Liver (tissue), 3 donors: Measurements from ENCODE around the gene GIMAP1.

Experiments
- CTCF ChIP-seq: fragments of 150-350 bp; IDR thresholded peaks from 2 replicates; pipeline ENCODE4 v1.5.1; 2017; ENCODE audit warnings: improper control_type of control experiment, low read depth, low read length; ENCODE audit not compliant: missing input control
- EGR1 ChIP-seq, 2 donors: IDR thresholded peaks; 2 replicates each; pipeline ENCODE4 v1.6.1; 2016 to 2018; ENCODE audit warnings: antibody characterized with exemption in 2 of 2, low read depth in 2 of 2
- GABPA ChIP-seq, 2 donors: IDR thresholded peaks in 1 of 2; conservative IDR thresholded peaks in 1 of 2; 2 replicates each; pipeline ENCODE4 v1.6.1; 2016; ENCODE audit warnings: antibody characterized with exemption in 2 of 2, mild to moderate bottlenecking in 1 of 2, moderate library complexity in 1 of 2
- JUND ChIP-seq, 2 donors: IDR thresholded peaks; 2 replicates each; pipeline ENCODE4 v1.6.1; 2016; ENCODE audit warnings: antibody characterized with exemption in 2 of 2
- MAX ChIP-seq: IDR thresholded peaks from 2 replicates; pipeline ENCODE4 v1.6.1; 2016; ENCODE audit warnings: antibody characterized with exemption
- NR2F2 ChIP-seq: IDR thresholded peaks from 2 replicates; pipeline ENCODE4 v1.6.1; 2016; ENCODE audit warnings: antibody characterized with exemption
- RAD21 ChIP-seq, 2 donors: IDR thresholded peaks; 2 replicates each; pipeline ENCODE4 v1.6.1; 2016; ENCODE audit warnings: antibody characterized with exemption in 2 of 2, mild to moderate bottlenecking in 2 of 2
- RXRA ChIP-seq, 2 donors: IDR thresholded peaks; 2 replicates each; pipeline ENCODE4 v1.6.1; 2017 to 2018; ENCODE audit warnings: antibody characterized with exemption in 2 of 2, mild to moderate bottlenecking in 1 of 2
- SP1 ChIP-seq: IDR thresholded peaks from 2 replicates; pipeline ENCODE4 v1.6.1; 2018; ENCODE audit warnings: antibody characterized with exemption, mild to moderate bottlenecking
- TAF1 ChIP-seq: conservative IDR thresholded peaks from 2 replicates; pipeline ENCODE4 v1.6.1; 2016; ENCODE audit warnings: antibody characterized with exemption, mild to moderate bottlenecking
- YY1 ChIP-seq: IDR thresholded peaks from 2 replicates; pipeline ENCODE4 v1.6.1; 2016; ENCODE audit warnings: antibody characterized with exemption, mild to moderate bottlenecking
- ZBTB33 ChIP-seq: IDR thresholded peaks from 2 replicates; pipeline ENCODE4 v1.6.1; 2016; ENCODE audit warnings: antibody characterized with exemption
- TF ChIP-seq, protein P1 (sequence below): IDR thresholded peaks from 2 replicates; pipeline ENCODE4 v1.6.1; 2016; ENCODE audit warnings: antibody characterized with exemption, mild to moderate bottlenecking
- donor health status: healthy.
- donor health status: healthy.

DNA sequence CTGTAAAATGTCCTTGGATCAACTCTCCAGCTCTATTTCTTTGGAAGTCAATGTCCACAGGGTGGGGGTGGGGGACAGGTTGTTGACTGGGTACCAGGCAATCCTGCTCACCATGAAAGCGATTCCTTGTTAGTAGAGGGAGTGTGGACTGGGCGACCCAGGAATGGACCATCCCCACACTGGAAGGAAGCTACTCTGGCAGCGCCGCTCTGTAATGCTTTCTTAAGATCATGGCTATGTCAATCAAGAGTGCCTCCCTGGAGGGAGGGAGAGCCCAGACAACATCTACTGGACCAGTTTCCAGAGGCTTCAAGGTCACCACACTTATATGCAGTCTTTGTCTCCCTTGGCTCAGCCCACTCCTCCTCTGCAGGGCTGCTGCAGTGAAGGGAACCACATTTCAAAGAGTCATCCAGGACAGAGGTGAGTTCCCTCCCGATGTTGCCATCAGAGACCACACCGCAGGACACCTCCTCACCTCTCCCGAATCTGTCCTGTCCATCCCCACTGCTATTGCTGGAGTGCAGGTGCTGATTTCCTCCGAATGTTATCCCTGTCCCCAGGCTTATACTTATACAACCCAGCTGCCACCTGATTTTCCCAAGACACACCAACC is 27.7 kb downstream of the GIMAP1 start:
- TF ChIP-seq MAX (no peak), TAF1 (no peak), EGR1 (IDR thresholded peaks at IDR 0.05; ENCODE audit: low read depth in 2 of 2) (no peak), GABPA (IDR thresholded peaks at IDR 0.05 in 1 of 2, conservative IDR thresholded peaks at IDR 0.05 in 1 of 2) (no peak), RXRA (IDR thresholded peaks at IDR 0.05) (no peak), SP1 (no peak), YY1 (no peak), ZBTB33 (no peak), CTCF (no peak), RAD21 (IDR thresholded peaks at IDR 0.05) (no peak), JUND (IDR thresholded peaks at IDR 0.05) (no peak), NR2F2 (no peak)
- TF ChIP-seq, protein P1, sequence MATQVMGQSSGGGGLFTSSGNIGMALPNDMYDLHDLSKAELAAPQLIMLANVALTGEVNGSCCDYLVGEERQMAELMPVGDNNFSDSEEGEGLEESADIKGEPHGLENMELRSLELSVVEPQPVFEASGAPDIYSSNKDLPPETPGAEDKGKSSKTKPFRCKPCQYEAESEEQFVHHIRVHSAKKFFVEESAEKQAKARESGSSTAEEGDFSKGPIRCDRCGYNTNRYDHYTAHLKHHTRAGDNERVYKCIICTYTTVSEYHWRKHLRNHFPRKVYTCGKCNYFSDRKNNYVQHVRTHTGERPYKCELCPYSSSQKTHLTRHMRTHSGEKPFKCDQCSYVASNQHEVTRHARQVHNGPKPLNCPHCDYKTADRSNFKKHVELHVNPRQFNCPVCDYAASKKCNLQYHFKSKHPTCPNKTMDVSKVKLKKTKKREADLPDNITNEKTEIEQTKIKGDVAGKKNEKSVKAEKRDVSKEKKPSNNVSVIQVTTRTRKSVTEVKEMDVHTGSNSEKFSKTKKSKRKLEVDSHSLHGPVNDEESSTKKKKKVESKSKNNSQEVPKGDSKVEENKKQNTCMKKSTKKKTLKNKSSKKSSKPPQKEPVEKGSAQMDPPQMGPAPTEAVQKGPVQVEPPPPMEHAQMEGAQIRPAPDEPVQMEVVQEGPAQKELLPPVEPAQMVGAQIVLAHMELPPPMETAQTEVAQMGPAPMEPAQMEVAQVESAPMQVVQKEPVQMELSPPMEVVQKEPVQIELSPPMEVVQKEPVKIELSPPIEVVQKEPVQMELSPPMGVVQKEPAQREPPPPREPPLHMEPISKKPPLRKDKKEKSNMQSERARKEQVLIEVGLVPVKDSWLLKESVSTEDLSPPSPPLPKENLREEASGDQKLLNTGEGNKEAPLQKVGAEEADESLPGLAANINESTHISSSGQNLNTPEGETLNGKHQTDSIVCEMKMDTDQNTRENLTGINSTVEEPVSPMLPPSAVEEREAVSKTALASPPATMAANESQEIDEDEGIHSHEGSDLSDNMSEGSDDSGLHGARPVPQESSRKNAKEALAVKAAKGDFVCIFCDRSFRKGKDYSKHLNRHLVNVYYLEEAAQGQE = no peak
